HG03342 (cell line): ENCODE measurements around the gene EFNA2.
A peak's percentile ranks its signal among the peaks of the same experiment; 100 is the strongest.

Experiments
- ATAC-seq: cut with Tn5 transposase; IDR thresholded peaks from one replicate; pipeline ENCODE4 v1.9.1; 2021; ENCODE audit warnings: mild to moderate bottlenecking, moderate library complexity; ENCODE audit not compliant: unreplicated experiment

Gene EFNA2

GRCh38 chr19:1259876-1260748, 25.6 kb upstream of the EFNA2 start:
- peak; percentile 12 for ATAC-seq

- peak; percentile 50 for ATAC-seq
Measured at GRCh38 chr19:1260749-1261537, 24.7 kb upstream of the EFNA2 start.

- ATAC-seq = no peak
Measured at GRCh38 chr19:1261538-1261797, 24.2 kb upstream of the EFNA2 start.

GRCh38 chr19:1261798-1262622, 23.7 kb upstream of the EFNA2 start:
- no peak for ATAC-seq

GRCh38 chr19:1262623-1263123, 23.0 kb upstream of the EFNA2 start:
- no peak for ATAC-seq

GRCh38 chr19:1263188-1263587, 22.5 kb upstream of the EFNA2 start:
- no peak for ATAC-seq

- no peak for ATAC-seq
Measured at GRCh38 chr19:1264801-1265614, 20.7 kb upstream of the EFNA2 start.

- ATAC-seq = no peak
Measured at GRCh38 chr19:1265615-1266128, 20.0 kb upstream of the EFNA2 start.

GRCh38 chr19:1266129-1266915, 19.4 kb upstream of the EFNA2 start:
- peak; percentile 25 for ATAC-seq

- peak; percentile 15 for ATAC-seq
Measured at GRCh38 chr19:1266916-1267476, 18.7 kb upstream of the EFNA2 start.

GRCh38 chr19:1267477-1268225, 18.0 kb upstream of the EFNA2 start:
- no peak for ATAC-seq

- ATAC-seq = no peak
Measured at GRCh38 chr19:1268226-1269064, 17.2 kb upstream of the EFNA2 start.

GRCh38 chr19:1269065-1269477, 16.6 kb upstream of the EFNA2 start, which contains the start of gene CIRBP:
TSS of gene CIRBP (plus strand) at chr19:1269332. CDS start at chr19:1270934, 1,602 bp downstream.
- peak; percentile 54 for ATAC-seq

GRCh38 chr19:1269478-1270212, 16.0 kb upstream of the EFNA2 start:
- ATAC-seq = peak; percentile 16

GRCh38 chr19:1270213-1270853, 15.3 kb upstream of the EFNA2 start:
- no peak for ATAC-seq
